ENCODE measurements around the gene COL8A2.
"Not testable (repeated sequence)": the region's sequence is repeated elsewhere in the genome, so short reads cannot be mapped to it uniquely, and the experiment has no call there.

COL8A2 gene

GRCh38 chr1:36161641-36162531 lies 36.9 kb upstream of the COL8A2 start:
- DNase-seq (ENCODE audit: low read depth), result no peak
- no peak for TF ChIP-seq CTCF (IDR thresholded peaks at IDR 0.05; ENCODE audit: control insufficient read depth, insufficient read depth, low read depth, low read length, missing control alignments)
- H3K4me3 ChIP-seq (ENCODE audit: control insufficient read depth, low read depth, low read length), result no peak overlapping the region; the same call in 1 of the 2 replicates

- no peak for DNase-seq (ENCODE audit: low read depth)
- TF ChIP-seq CTCF (IDR thresholded peaks at IDR 0.05; ENCODE audit: control insufficient read depth, insufficient read depth, low read depth, low read length, missing control alignments), result peak; percentile 55
- peak overlapping the region; percentile 50 for H3K4me3 ChIP-seq (ENCODE audit: control insufficient read depth, low read depth, low read length)
Measured at GRCh38 chr1:36160949-36161485, 36.0 kb upstream of the COL8A2 start.

GRCh38 chr1:36160388-36160948 lies 35.4 kb upstream of the COL8A2 start:
- H3K4me3 ChIP-seq (ENCODE audit: control insufficient read depth, low read depth, low read length), result peak overlapping the region; percentile 50
- no peak for TF ChIP-seq CTCF (IDR thresholded peaks at IDR 0.05; ENCODE audit: control insufficient read depth, insufficient read depth, low read depth, low read length, missing control alignments)
- no peak for DNase-seq (ENCODE audit: low read depth)

- H3K4me3 ChIP-seq (ENCODE audit: control insufficient read depth, low read depth, low read length), result no peak overlapping the region
- no peak for DNase-seq (ENCODE audit: low read depth)
- no peak for TF ChIP-seq CTCF (IDR thresholded peaks at IDR 0.05; ENCODE audit: control insufficient read depth, insufficient read depth, low read depth, low read length, missing control alignments)
Measured at GRCh38 chr1:36159614-36160387, 34.8 kb upstream of the COL8A2 start.

GRCh38 chr1:36158827-36159252 lies 33.8 kb upstream of the COL8A2 start:
- H3K4me3 ChIP-seq (ENCODE audit: control insufficient read depth, low read depth, low read length), result peak overlapping the region; percentile 99; the same call in 1 of the 2 replicates
- not testable (repeated sequence) for DNase-seq (ENCODE audit: low read depth)

GRCh38 chr1:36157973-36158826 lies 33.2 kb upstream of the COL8A2 start:
- peak overlapping the region; percentile 99 for H3K4me3 ChIP-seq (ENCODE audit: control insufficient read depth, low read depth, low read length)
- no peak for DNase-seq (ENCODE audit: low read depth)
- TF ChIP-seq CTCF (IDR thresholded peaks at IDR 0.05; ENCODE audit: control insufficient read depth, insufficient read depth, low read depth, low read length, missing control alignments), result no peak

All from AG09309 (cell line).